Astrocyte (in vitro differentiated cells and primary cell): ENCODE results near the gene NUP107. TPM values are rescaled to one million over a fixed set of nuclear protein-coding genes. Genes with fewer than 3 reads are reported as not detected.

Source experiments
- DNase-seq: peaks from one replicate; pipeline ENCODE4 v3.0.0-alpha.2; 2010; ENCODE audit warnings: low read depth
- FAIRE-seq: peaks from 2 replicates; lab custom pipeline; 2011; peaks lifted over from hg19 to GRCh38; lab: Jason Lieb, UNC
- H2AFZ ChIP-seq: 2 replicates; pipeline ENCODE4 v1.6.0; 2012; ENCODE audit warnings: low read depth, low read length, inconsistent platforms
- H3K27ac ChIP-seq: 2 replicates; pipeline ENCODE4 v1.5.1; 2011; ENCODE audit warnings: low read depth, low read length, inconsistent platforms
- H3K27me3 ChIP-seq: 2 replicates; pipeline ENCODE4 v1.6.0; 2011; ENCODE audit warnings: low read length, inconsistent platforms; ENCODE audit not compliant: insufficient read depth
- H3K36me3 ChIP-seq: 2 replicates; pipeline ENCODE4 v1.5.1; 2011; ENCODE audit warnings: low read length, inconsistent platforms; ENCODE audit not compliant: insufficient read depth
- H3K4me1 ChIP-seq: 2 replicates; pipeline ENCODE4 v1.5.1; 2011; ENCODE audit warnings: low read length, inconsistent platforms; ENCODE audit not compliant: insufficient read depth
- H3K4me2 ChIP-seq: 2 replicates; pipeline ENCODE4 v1.6.0; 2012; ENCODE audit warnings: low read length, inconsistent platforms
- H3K4me3 ChIP-seq: 2 replicates; pipeline ENCODE4 v1.5.1; 2011; ENCODE audit warnings: low read depth, mild to moderate bottlenecking, low read length, inconsistent platforms; ENCODE audit not compliant: insufficient read depth
- H3K79me2 ChIP-seq: 2 replicates; pipeline ENCODE4 v1.6.0; 2012; ENCODE audit warnings: mild to moderate bottlenecking, low read length, inconsistent platforms; ENCODE audit not compliant: insufficient read depth
- H3K9ac ChIP-seq: 2 replicates; pipeline ENCODE4 v1.6.0; 2012; ENCODE audit warnings: mild to moderate bottlenecking, low read length, inconsistent platforms
- H3K9me3 ChIP-seq: 2 replicates; pipeline ENCODE4 v1.5.1; 2012; ENCODE audit warnings: low read depth, mild to moderate bottlenecking, low read length, inconsistent platforms; ENCODE audit not compliant: insufficient read depth
- H4K20me1 ChIP-seq: 2 replicates; pipeline ENCODE4 v1.6.0; 2012; ENCODE audit warnings: low read length, inconsistent platforms; ENCODE audit not compliant: insufficient read depth
- H3K27ac Mint-ChIP-seq: one replicate; pipeline ENCODE4 v1.8.0; 2021; ENCODE audit warnings: mild to moderate bottlenecking, mixed read lengths; ENCODE audit not compliant: unreplicated experiment
- H3K27me3 Mint-ChIP-seq: one replicate; pipeline ENCODE4 v1.8.0; 2021; ENCODE audit warnings: low read depth, mixed read lengths; ENCODE audit not compliant: unreplicated experiment
- H3K36me3 Mint-ChIP-seq: one replicate; pipeline ENCODE4 v1.8.0; 2021; ENCODE audit warnings: low read depth, mixed read lengths; ENCODE audit not compliant: unreplicated experiment
- H3K4me1 Mint-ChIP-seq: one replicate; pipeline ENCODE4 v1.8.0; 2021; ENCODE audit warnings: low read depth, mixed read lengths; ENCODE audit not compliant: unreplicated experiment
- H3K4me3 Mint-ChIP-seq: one replicate; pipeline ENCODE4 v1.8.0; 2021; ENCODE audit warnings: mild to moderate bottlenecking, moderate library complexity, mixed read lengths; ENCODE audit not compliant: unreplicated experiment
- H3K9me3 Mint-ChIP-seq: one replicate; pipeline ENCODE4 v1.8.0; 2021; ENCODE audit warnings: mild to moderate bottlenecking, mixed read lengths; ENCODE audit not compliant: unreplicated experiment
- EZH2 ChIP-seq: IDR thresholded peaks from 2 replicates; pipeline ENCODE4 v1.6.1; 2012; ENCODE audit warnings: mild to moderate bottlenecking, low read length, inconsistent platforms; ENCODE audit not compliant: insufficient read depth
- total RNA-seq: library from RNA; stranded (reverse); gene quantifications from 2 replicates; pipeline ENCODE4 v1.2.1, GENCODE V29; 2021
- TF ChIP-seq, protein P1 (sequence below): IDR thresholded peaks from 2 replicates; pipeline ENCODE4 v1.5.1; 2011; ENCODE audit warnings: low read depth, mild to moderate bottlenecking, inconsistent platforms, low read length, moderate library complexity; ENCODE audit not compliant: insufficient read depth

NUP107 gene
- total RNA-seq, 1 donor from 2014 or later, result 42.8 TPM

DNA sequence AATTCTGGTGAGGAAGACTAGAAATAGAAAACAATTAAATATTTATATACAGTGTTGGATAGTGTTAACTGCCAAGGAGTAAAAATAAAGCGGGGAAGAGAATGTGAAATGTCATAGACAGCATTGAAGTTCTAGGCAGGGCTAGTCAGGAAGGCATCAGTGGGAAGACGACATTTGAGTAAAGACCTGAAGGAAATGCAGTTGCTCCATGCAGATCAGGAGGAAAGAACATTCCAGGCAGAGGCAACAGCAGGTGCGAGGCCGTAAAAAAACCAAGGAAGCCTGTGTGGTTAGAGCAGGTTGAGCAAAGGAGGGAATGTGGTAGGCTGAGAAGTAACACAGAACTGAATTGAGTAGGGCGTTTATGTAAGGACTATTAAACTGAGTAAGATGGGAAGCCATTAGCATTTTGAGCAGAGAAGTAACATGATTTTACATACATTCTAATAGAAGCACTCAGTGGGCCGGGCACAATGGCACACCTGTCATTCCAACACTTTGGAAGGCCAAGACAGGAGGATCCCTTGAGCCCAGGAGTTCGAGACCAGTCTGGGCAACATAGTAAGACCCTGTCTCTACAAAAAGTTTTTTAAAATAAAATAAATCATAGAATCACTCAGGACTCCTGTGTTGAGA lies 74.1 kb downstream of the NUP107 start:
- H3K4me3 ChIP-seq, result no peak overlapping the region
- H3K79me2 ChIP-seq, result no peaks in the 10 kb centered on the region
- Mint-ChIP-seq H3K4me3 (no peak overlapping the region), H3K27ac (no peak overlapping the region), H3K27me3 (no peaks in the 10 kb centered on the region), H3K4me1 (no peaks in the 10 kb centered on the region), H3K9me3 (no peaks in the 10 kb centered on the region), H3K36me3 (peaks cover 19% of the 10 kb centered on the region)
- H3K4me1 ChIP-seq, result no peaks in the 10 kb centered on the region
- H3K27ac ChIP-seq, result no peak overlapping the region
- no peak for TF ChIP-seq EZH2
- TF ChIP-seq, protein P1, sequence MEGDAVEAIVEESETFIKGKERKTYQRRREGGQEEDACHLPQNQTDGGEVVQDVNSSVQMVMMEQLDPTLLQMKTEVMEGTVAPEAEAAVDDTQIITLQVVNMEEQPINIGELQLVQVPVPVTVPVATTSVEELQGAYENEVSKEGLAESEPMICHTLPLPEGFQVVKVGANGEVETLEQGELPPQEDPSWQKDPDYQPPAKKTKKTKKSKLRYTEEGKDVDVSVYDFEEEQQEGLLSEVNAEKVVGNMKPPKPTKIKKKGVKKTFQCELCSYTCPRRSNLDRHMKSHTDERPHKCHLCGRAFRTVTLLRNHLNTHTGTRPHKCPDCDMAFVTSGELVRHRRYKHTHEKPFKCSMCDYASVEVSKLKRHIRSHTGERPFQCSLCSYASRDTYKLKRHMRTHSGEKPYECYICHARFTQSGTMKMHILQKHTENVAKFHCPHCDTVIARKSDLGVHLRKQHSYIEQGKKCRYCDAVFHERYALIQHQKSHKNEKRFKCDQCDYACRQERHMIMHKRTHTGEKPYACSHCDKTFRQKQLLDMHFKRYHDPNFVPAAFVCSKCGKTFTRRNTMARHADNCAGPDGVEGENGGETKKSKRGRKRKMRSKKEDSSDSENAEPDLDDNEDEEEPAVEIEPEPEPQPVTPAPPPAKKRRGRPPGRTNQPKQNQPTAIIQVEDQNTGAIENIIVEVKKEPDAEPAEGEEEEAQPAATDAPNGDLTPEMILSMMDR, result no peak
- no peak overlapping the region for H3K4me2 ChIP-seq
- H3K9me3 ChIP-seq, result no peaks in the 10 kb centered on the region
- DNase-seq (no peak), FAIRE-seq (no peak)
- no peak overlapping the region for H2AFZ ChIP-seq
- peaks cover 25% of the 10 kb centered on the region for H3K36me3 ChIP-seq
- H3K27me3 ChIP-seq, result no peaks in the 10 kb centered on the region
- no peaks in the 10 kb centered on the region for H4K20me1 ChIP-seq
- H3K9ac ChIP-seq, result no peak overlapping the region

DNA sequence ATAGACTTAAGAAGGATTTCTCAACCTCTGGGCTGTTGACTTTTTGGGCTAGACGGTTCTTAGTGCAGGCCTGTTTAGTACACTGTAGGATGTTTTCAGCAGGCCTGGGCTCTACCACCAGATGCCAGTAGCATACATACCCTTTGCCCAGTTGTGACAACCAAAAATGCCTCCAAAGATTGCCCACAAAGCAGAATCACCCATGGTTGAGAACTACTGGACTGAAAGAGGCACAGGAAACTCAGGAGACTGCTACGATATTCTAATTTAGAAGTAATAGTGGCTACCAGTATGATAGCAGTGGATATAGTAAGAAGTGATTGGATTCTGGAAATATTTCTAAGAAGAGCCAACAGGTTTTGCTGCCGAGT lies 74.6 kb downstream of the NUP107 start:
- Histone ChIP-seq H2AFZ (no peak overlapping the region), H3K4me1 (no peaks in the 10 kb centered on the region), H4K20me1 (no peaks in the 10 kb centered on the region), H3K27me3 (no peaks in the 10 kb centered on the region), H3K4me3 (no peak overlapping the region), H3K27ac (no peak overlapping the region), H3K79me2 (no peaks in the 10 kb centered on the region), H3K4me2 (no peak overlapping the region), H3K9ac (no peak overlapping the region), H3K36me3 (peaks cover 25% of the 10 kb centered on the region), H3K9me3 (no peaks in the 10 kb centered on the region)
- Mint-ChIP-seq H3K36me3 (peaks cover 17% of the 10 kb centered on the region), H3K4me1 (no peaks in the 10 kb centered on the region), H3K27ac (no peak overlapping the region), H3K27me3 (no peaks in the 10 kb centered on the region), H3K4me3 (no peak overlapping the region), H3K9me3 (no peaks in the 10 kb centered on the region)
- DNase-seq (no peak), FAIRE-seq (no peak)
- no peak for TF ChIP-seq EZH2
- TF ChIP-seq, protein P1, result no peak

DNA sequence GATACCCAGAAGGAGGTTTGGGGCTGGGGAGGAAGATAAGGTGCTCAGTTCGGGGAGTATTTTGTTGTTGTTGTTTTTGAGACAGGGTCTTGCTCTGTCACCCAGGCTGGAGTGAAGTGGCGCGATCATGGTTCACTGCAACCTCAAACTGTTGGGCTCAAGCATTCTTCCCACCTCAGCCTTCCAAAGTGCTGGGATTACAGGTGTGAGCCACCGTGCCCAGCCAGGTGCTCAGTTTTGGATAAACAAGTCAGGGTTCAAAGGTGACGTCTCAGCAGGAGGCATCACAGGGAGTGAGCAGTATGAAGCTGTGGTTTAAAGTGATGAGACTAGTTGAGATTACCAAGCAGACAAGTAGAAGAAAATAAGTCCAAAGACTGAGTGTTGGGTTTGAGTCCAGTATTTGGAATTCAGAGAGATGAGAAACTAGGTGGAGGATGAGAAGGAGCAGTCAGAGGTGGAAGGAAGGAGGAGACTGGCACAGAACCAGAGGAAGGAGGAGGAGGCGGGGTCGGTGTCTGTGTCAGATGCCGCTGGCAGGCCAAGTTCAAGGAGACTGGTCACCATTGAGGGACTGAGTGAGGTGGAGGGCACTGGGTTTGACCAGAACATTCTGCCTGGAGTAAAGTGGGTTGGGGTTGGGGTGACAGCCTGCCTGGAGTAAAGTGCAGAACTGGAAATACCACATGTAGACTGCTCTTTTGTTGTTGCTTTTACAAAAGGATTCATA lies 75.3 kb downstream of the NUP107 start:
- TF ChIP-seq, protein P1, result no peak
- TF ChIP-seq EZH2, result no peak
- no peaks in the 10 kb centered on the region for H3K27me3 ChIP-seq

More for the DNA sequence above, 75.3 kb downstream of the NUP107 start:
- H3K9me3 Mint-ChIP-seq, result no peaks in the 10 kb centered on the region
- H3K4me1 ChIP-seq, result no peaks in the 10 kb centered on the region
- H3K4me1 Mint-ChIP-seq, result no peaks in the 10 kb centered on the region
- peaks cover 25% of the 10 kb centered on the region for H3K36me3 ChIP-seq
- peaks cover 17% of the 10 kb centered on the region for H3K36me3 Mint-ChIP-seq
- no peak overlapping the region for H3K4me3 Mint-ChIP-seq
- H3K79me2 ChIP-seq, result no peaks in the 10 kb centered on the region
- H3K27me3 Mint-ChIP-seq, result no peaks in the 10 kb centered on the region
- H3K4me2 ChIP-seq, result no peak overlapping the region
- no peak overlapping the region for H3K4me3 ChIP-seq
- H3K27ac ChIP-seq, result no peak overlapping the region
- no peak overlapping the region for H2AFZ ChIP-seq
- no peak overlapping the region for H3K9ac ChIP-seq
- DNase-seq, result no peak
- H4K20me1 ChIP-seq, result no peaks in the 10 kb centered on the region
- no peaks in the 10 kb centered on the region for H3K9me3 ChIP-seq
- H3K27ac Mint-ChIP-seq, result no peak overlapping the region
- no peak for FAIRE-seq
